Left lung (tissue), 10 donors: Measurements from ENCODE around the gene TTYH2. TPM values are rescaled to one million over a fixed set of nuclear protein-coding genes. Genes with fewer than 3 reads are reported as not detected.

Experiments used
- ATAC-seq: fragments of 200-7000 bp; cut with Tn5 transposase; one replicate; pipeline ENCODE4 v1.9.1; 2020; ENCODE audit warnings: moderate library complexity
- DNase-seq, 4 donors: peaks; one replicate each; pipeline ENCODE4 v3.0.0-alpha.2; 2013 to 2020
- H3K27ac ChIP-seq, 2 donors: fragments of 200-600 bp; sonication (generic) in 1 of 2; one replicate each; pipeline versions ENCODE4 v1.5.0 to v1.8.0; 2020 to 2021
- H3K27me3 ChIP-seq, 2 donors: fragments of 200-600 bp; sonication (generic) in 1 of 2; one replicate each; pipeline versions ENCODE4 v1.5.0 to v1.8.0; 2020 to 2021
- H3K36me3 ChIP-seq, 2 donors: fragments of 200-600 bp; sonication (generic) in 1 of 2; one replicate each; pipeline versions ENCODE4 v1.5.0 to v1.8.0; 2020 to 2021
- H3K4me1 ChIP-seq, 2 donors: fragments of 200-600 bp; one replicate each; pipeline ENCODE4 v1.8.0; 2021
- H3K4me3 ChIP-seq, 2 donors: fragments of 200-600 bp; sonication (generic) in 1 of 2; one replicate each; pipeline versions ENCODE4 v1.5.0 to v1.8.0; 2020 to 2021; ENCODE audit warnings: mild to moderate bottlenecking in 1 of 2
- H3K9me3 ChIP-seq, 2 donors: fragments of 200-600 bp; sonication (generic) in 1 of 2; one replicate each; pipeline versions ENCODE4 v1.5.0 to v1.8.0; 2020 to 2021
- intact Hi-C, 2 donors: fragments of 100-400 bp; cut with DNase I; formaldehyde crosslinking; loops; one replicate each; pipeline versions ENCODE4 v1.11.2 to v1.14.2; 2022
- polyA plus RNA-seq, 6 donors: library from polyadenylated mRNA; unstranded; fragments of 120-200 nt; gene quantifications; one replicate each; pipeline ENCODE4 v1.2.1, GENCODE V29; 2013; ENCODE audit not compliant: insufficient read length in 6 of 6
- total RNA-seq, 2 donors: library from RNA; stranded (reverse); fragmentation: NEBNext Ultra II Directional; extraction: Animal tissue kit (Norgen Biotek cat#: 25700); gene quantifications; one replicate each; pipeline ENCODE4 v1.2.1, GENCODE V29; 2021
- TF ChIP-seq, protein P1 (sequence below), 2 donors: fragments of 200-600 bp; sonication (generic) in 1 of 2; IDR thresholded peaks; one replicate each; pipeline versions ENCODE4 v1.5.0 to v1.8.0; 2021; ENCODE audit warnings: antibody characterized with exemption in 2 of 2
- donor health status: DM: no; HTN: yes; CAD: no.
- donor health status: DM: no; HTN: no; CAD: no.

The TTYH2 gene
- total and polyA plus RNA-seq, 8 donors, result 6.9 to 22.1 (median 16.5) TPM

DNA sequence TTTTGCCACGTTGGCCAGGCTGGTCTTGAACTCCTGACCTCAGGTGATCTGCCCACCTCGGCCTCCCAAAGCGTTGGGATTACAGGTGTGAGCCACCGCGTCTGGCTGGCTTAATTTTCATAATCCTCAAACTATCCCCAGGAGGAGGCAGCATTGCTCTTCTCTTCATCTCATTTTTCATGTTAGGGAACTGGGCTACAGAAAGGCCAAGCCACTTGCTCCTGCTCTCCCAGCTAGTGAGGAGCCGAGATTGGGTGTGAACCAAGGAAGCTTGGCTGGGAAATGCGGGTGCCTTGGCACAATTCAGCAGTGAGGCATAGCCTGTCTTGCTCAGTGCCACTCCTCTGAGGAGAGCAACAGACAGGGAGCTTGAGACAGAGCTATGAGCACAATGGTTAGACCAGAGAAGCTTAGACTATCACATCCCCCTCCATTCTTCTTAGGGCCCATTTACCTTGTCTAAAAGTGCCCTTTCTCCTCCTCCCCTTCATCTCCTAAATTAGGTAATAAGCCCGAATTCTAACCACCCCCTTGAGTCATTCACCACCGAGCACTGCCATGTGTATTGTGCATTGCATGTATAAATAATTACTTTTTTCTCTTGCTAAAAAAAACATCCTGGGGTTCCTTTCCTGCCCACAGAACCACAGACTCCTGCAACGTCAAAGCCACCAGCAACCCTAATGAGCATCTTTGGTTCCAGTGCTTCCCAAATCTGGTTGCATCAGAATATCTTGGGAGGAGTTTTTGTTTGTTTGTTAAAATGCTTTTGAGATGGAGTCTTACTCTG is 92.7 kb downstream of the TTYH2 start:
- Histone ChIP-seq H3K4me3 (no peak overlapping the region), H3K4me1 (peaks cover 0 to 3% of the 10 kb centered on the region in 2 donors), H3K9me3 (peaks cover 0 to 15% of the 10 kb centered on the region in 2 donors), H3K36me3 (no peaks in the 10 kb centered on the region), H3K27ac (no peak overlapping the region), H3K27me3 (peaks cover 0 to 32% of the 10 kb centered on the region in 2 donors)
- TF ChIP-seq, protein P1, sequence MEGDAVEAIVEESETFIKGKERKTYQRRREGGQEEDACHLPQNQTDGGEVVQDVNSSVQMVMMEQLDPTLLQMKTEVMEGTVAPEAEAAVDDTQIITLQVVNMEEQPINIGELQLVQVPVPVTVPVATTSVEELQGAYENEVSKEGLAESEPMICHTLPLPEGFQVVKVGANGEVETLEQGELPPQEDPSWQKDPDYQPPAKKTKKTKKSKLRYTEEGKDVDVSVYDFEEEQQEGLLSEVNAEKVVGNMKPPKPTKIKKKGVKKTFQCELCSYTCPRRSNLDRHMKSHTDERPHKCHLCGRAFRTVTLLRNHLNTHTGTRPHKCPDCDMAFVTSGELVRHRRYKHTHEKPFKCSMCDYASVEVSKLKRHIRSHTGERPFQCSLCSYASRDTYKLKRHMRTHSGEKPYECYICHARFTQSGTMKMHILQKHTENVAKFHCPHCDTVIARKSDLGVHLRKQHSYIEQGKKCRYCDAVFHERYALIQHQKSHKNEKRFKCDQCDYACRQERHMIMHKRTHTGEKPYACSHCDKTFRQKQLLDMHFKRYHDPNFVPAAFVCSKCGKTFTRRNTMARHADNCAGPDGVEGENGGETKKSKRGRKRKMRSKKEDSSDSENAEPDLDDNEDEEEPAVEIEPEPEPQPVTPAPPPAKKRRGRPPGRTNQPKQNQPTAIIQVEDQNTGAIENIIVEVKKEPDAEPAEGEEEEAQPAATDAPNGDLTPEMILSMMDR (IDR thresholded peaks at IDR 0.05), result no peak
- ATAC-seq, result no peak
- intact Hi-C loops, result loop anchor here in 1 of 2 donors (10.0 kb wide), 1 partner anchor 49 kb away; no protein-coding TSS in a partner anchor
- DNase-seq, result no peak

DNA sequence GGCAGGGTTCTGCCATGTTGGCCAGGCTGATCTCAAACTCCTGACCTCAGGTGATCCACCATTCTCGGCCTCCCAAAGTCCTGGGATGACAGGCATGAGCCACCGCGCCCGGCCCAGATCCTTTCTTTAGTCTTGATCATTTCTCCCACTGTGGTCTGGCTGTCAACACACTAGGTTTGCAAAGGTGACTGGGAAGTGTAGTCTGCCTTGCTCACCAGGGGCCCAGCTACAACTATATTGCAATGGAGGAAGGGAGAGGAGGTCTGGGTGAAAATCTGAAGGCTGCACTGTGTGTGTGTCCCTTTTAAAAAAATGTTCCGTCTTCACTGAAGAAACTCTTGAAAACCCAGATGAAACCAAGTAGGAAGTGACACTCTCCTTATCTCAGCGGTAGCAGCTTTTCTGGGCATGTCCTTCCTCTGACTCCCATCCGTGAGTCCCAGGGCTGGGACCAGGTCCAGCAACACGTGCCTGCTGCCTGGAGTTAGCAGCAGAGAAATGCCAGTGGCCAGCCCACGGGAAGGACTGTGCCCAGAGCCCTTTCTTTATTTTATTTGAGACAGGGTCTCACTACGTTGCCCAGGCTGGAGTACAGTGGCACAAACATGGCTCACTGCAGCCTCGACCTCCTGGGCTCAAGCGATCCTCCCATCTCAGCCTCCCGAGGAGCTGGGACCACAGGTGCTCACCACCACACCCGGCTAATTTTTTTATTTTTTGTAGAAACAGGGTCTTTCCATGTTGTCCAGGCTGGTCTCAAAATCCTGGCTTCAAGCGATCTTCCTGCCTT is 94.8 kb downstream of the TTYH2 start:
- Histone ChIP-seq H3K4me3 (no peak overlapping the region), H3K27me3 (peaks cover 0 to 32% of the 10 kb centered on the region in 2 donors), H3K9me3 (peaks cover 0 to 24% of the 10 kb centered on the region in 2 donors), H3K27ac (no peak overlapping the region), H3K36me3 (no peaks in the 10 kb centered on the region), H3K4me1 (peaks cover 0 to 3% of the 10 kb centered on the region in 2 donors)
- TF ChIP-seq, protein P1 (IDR thresholded peaks at IDR 0.05), result no peak
- ATAC-seq (no peak), DNase-seq (no peak)
- intact Hi-C loops, result loop anchor here in 1 of 2 donors (10.0 kb wide), 1 partner anchor 47 kb away; no protein-coding TSS in a partner anchor

DNA sequence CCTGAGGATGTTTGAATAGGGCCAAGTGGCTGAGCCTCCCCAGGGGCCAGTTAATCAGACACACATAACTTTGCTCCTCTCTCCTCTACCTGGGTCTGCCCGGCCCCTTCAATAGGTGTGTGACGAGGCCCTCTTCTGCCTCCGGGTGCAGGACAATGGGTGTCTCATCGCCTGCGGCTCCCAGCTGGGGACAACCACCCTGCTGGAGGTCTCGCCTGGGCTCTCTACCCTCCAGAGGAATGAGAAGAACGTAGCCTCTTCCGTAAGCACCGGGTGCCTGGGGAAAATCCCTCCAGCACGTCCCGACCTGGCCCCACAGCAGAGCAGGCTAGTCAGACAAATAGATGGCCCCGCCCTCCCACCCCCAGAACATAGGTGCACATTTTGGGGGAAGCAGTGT is 96.5 kb downstream of the TTYH2 start:
- ATAC-seq (no peak), DNase-seq (no peak)
- peaks cover 0 to 32% of the 10 kb centered on the region in 2 donors for H3K27me3 ChIP-seq
- H3K4me1 ChIP-seq, result peaks cover 0 to 3% of the 10 kb centered on the region in 2 donors
- TF ChIP-seq, protein P1 (IDR thresholded peaks at IDR 0.05), result no peak
- no peaks in the 10 kb centered on the region for H3K36me3 ChIP-seq
- intact Hi-C loops, result loop anchor here in 1 of 2 donors (10.0 kb wide), 1 partner anchor 45 kb away; no protein-coding TSS in a partner anchor
- H3K9me3 ChIP-seq, result peaks cover 0 to 21% of the 10 kb centered on the region in 2 donors
- H3K4me3 ChIP-seq, result no peak overlapping the region
- H3K27ac ChIP-seq, result no peak overlapping the region

Other genes with a start within 250 kb of the TTYH2 start
- gene RPL38, start 9.9 kb upstream of the TTYH2 start, total RNA-seq, result 100 to 1,000 TPM; 624 to 726 TPM
- gene RPL38, start 9.9 kb upstream of the TTYH2 start, polyA plus RNA-seq, result 1,000 to 10,000 TPM; 1,256 to 1,464 (median 1,346) TPM
- 1 to 10 TPM in 1 of 2 donors, not detected in 1; 2.9 TPM for gene DNAI2, start 60.7 kb downstream of the TTYH2 start, total RNA-seq
- 1 to 10 TPM in 5 of 6 donors, under 1 TPM in 1; 0.77 to 6.6 (median 4.1) TPM for gene DNAI2, start 60.7 kb downstream of the TTYH2 start, polyA plus RNA-seq
- gene KIF19, start 112.7 kb downstream of the TTYH2 start, total RNA-seq, result 1 to 10 TPM in 1 of 2 donors, not detected in 1; 1.5 TPM
- 1 to 10 TPM in 5 of 6 donors, under 1 TPM in 1; 0.61 to 2.6 (median 1.5) TPM for gene KIF19, start 112.7 kb downstream of the TTYH2 start, polyA plus RNA-seq
- gene BTBD17, start 148.3 kb downstream of the TTYH2 start, total RNA-seq, result not detected
- gene BTBD17, start 148.3 kb downstream of the TTYH2 start, polyA plus RNA-seq, result 1 to 10 TPM in 4 of 6 donors, under 1 TPM in 2; 0.60 to 1.2 (median 1.0) TPM
- not detected for gene GPR142, start 153.9 kb downstream of the TTYH2 start, total RNA-seq
- gene GPR142, start 153.9 kb downstream of the TTYH2 start, polyA plus RNA-seq, result under 1 TPM in 2 of 6 donors, not detected in 4; 0.08 TPM
- gene GPRC5C, start 218.5 kb downstream of the TTYH2 start, total RNA-seq, result 100 to 1,000 TPM in 1 of 2 donors, 10 to 100 TPM in 1; 47.8 to 107 TPM
- 10 to 100 TPM; 47.3 to 69.5 (median 54.1) TPM for gene GPRC5C, start 218.5 kb downstream of the TTYH2 start, polyA plus RNA-seq